HepG2 (cell line): Measurements from ENCODE around the gene TFDP1. TPM values are rescaled to one million over a fixed set of nuclear protein-coding genes. Genes with fewer than 3 reads are reported as not detected.

Experiments
- FOXO1 ChIP-seq: sonication (generic); formaldehyde crosslinking; IDR thresholded peaks from 2 replicates; pipeline ENCODE4 v1.4.0; 2020; ENCODE audit warnings: missing genetic modification reagents
- HIVEP1 ChIP-seq: sonication (generic); formaldehyde crosslinking; IDR thresholded peaks from 2 replicates; pipeline ENCODE4 v1.4.0; 2020; ENCODE audit warnings: mild to moderate bottlenecking, missing genetic modification reagents
- KLF15 ChIP-seq: sonication (generic); formaldehyde crosslinking; IDR thresholded peaks from 2 replicates; pipeline ENCODE4 v1.8.1; 2023; ENCODE audit warnings: borderline replicate concordance, mild to moderate bottlenecking, inconsistent platforms, missing genetic modification reagents, mixed read lengths
- MZF1 ChIP-seq: sonication (generic); formaldehyde crosslinking; IDR thresholded peaks from 2 replicates; pipeline ENCODE4 v1.8.1; 2023; ENCODE audit warnings: mild to moderate bottlenecking, missing genetic modification reagents, borderline replicate concordance
- SMYD3 ChIP-seq: sonication (generic); formaldehyde crosslinking; IDR thresholded peaks from 2 replicates; pipeline ENCODE4 v1.8.1; 2023; ENCODE audit warnings: mild to moderate bottlenecking, missing genetic modification reagents
- SOX5 ChIP-seq: IDR thresholded peaks from 2 replicates; pipeline ENCODE4 v1.6.1; 2016; ENCODE audit warnings: borderline replicate concordance
- ZMAT3 ChIP-seq: sonication (generic); formaldehyde crosslinking; conservative IDR thresholded peaks from 2 replicates; pipeline ENCODE4 v1.7.0; 2021; ENCODE audit warnings: missing genetic modification reagents
- ZNF354B ChIP-seq: sonication (generic); formaldehyde crosslinking; IDR thresholded peaks from 2 replicates; pipeline ENCODE4 v1.8.0; 2022; ENCODE audit warnings: mild to moderate bottlenecking, missing genetic modification reagents
- ZNF549 ChIP-seq: sonication (generic); formaldehyde crosslinking; IDR thresholded peaks from 2 replicates; pipeline ENCODE4 v1.5.0; 2020; ENCODE audit warnings: missing genetic modification reagents
- ZNF761 ChIP-seq: sonication (generic); formaldehyde crosslinking; conservative IDR thresholded peaks from 2 replicates; pipeline ENCODE4 v1.4.0; 2020; ENCODE audit warnings: mild to moderate bottlenecking, missing genetic modification reagents
- ZNF772 ChIP-seq: sonication (generic); formaldehyde crosslinking; IDR thresholded peaks from 2 replicates; pipeline ENCODE4 v1.5.0; 2020; ENCODE audit warnings: mild to moderate bottlenecking, missing genetic modification reagents
- polyA plus RNA-seq, 8 experiments: library from polyadenylated mRNA; depleted of rRNA in 3 of 8; stranded (reverse) in 7 of 8; unstranded in 1 of 8; fragments of >200 nt; fragmentation: Illumina TruSeq in 4 of 8; extraction: Trizol in 4 of 8; gene quantifications; 2 replicates each; pipeline versions ENCODE4 v1.2.1 to v1.2.3, GENCODE V29; 2011 to 2016; ENCODE audit warnings: low read depth in 4 of 8, missing spikeins in 1 of 8, mixed read lengths in 1 of 8; ENCODE audit not compliant: insufficient read depth in 1 of 8
- total RNA-seq, 5 experiments: library from RNA; depleted of rRNA; stranded (reverse); fragments of >200 nt; fragmentation: Illumina TruSeq; extraction: Trizol; gene quantifications; 2 replicates each; pipeline ENCODE4 v1.2.3, GENCODE V29; 2016; ENCODE audit warnings: low read depth in 1 of 5
- TF ChIP-seq, protein P1 (sequence below): IDR thresholded peaks from 2 replicates; pipeline ENCODE4 v1.6.1; 2018; ENCODE audit warnings: missing genetic modification reagents, mild to moderate bottlenecking, missing compliant biosample characterization
- TF ChIP-seq, protein P2 (sequence below): sonication (generic); formaldehyde crosslinking; IDR thresholded peaks from 2 replicates; pipeline ENCODE4 v1.8.0; 2022; ENCODE audit warnings: mild to moderate bottlenecking, missing genetic modification reagents
- TF ChIP-seq, protein P3 (sequence below): sonication (generic); formaldehyde crosslinking; conservative IDR thresholded peaks from 2 replicates; pipeline ENCODE4 v1.4.0; 2020; ENCODE audit warnings: missing genetic modification reagents
- TF ChIP-seq, protein P4 (sequence below), 2 experiments: fragments of 450-650 bp in 1 of 2; sonication (generic) in 1 of 2; formaldehyde crosslinking in 1 of 2; IDR thresholded peaks; 2 replicates each; pipeline versions ENCODE4 v1.6.1 to v1.8.0; 2016 to 2022; ENCODE audit warnings: antibody characterized with exemption in 1 of 2, mild to moderate bottlenecking in 1 of 2, missing genetic modification reagents in 1 of 2

Gene TFDP1
- total and polyA plus RNA-seq, 2 of the 13 experiments (the other 11 are each of a cell fraction or from before 2014, with no cell fraction given), result 38.0 to 84.2 TPM

DNA sequence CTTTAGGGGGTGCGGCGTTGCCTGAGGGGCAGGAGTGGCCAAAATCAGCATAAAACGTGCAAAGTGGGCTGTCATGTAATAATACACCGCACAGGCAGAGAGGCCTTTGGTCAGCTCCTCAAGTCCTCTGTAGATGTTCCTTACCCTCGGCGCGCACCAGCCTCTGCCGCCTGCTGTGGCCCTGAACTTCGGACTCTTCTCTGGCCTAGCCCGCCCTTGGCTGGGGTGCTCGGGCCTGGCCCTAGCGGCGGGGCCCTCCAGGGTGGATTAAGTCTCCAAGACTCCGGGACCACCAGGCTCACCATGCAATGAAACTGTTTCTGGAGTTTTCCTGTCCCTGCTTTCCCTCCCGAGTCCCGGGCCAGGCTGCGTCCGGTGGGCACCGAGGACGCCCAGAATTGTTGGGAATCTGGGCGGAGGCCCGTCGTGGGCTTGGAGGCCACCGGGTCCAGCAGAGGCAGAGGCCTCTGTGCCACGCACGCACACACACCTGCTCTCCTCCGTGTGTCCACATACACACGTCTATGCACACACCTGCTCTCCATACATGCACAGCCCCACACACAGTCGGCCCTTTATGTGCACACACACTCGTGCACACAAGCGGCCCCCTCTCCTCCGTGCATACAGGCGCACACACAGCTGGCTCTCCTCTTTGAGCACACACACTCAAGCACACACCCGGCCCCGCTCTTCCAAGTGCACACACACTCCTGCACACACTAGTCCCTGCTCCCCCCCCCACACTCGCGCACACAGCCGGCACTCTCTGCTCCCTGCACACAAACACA lies 1.5 kb upstream of the TFDP1 start (continued):
- TF ChIP-seq, protein P1, sequence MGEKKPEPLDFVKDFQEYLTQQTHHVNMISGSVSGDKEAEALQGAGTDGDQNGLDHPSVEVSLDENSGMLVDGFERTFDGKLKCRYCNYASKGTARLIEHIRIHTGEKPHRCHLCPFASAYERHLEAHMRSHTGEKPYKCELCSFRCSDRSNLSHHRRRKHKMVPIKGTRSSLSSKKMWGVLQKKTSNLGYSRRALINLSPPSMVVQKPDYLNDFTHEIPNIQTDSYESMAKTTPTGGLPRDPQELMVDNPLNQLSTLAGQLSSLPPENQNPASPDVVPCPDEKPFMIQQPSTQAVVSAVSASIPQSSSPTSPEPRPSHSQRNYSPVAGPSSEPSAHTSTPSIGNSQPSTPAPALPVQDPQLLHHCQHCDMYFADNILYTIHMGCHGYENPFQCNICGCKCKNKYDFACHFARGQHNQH (CRISPR knock-in tag), result 0 out of 2 replicates have a peak, but pooled peaks have one; percentile 37
- TF ChIP-seq ZNF549 (CRISPR knock-in tag) (no peak), ZNF354B (no peak), ZNF761 (CRISPR knock-in tag) (no peak; the same call in 1 of the 2 replicates), ZMAT3 (CRISPR knock-in tag) (no peak), MZF1 (CRISPR knock-in tag) (no peak), SOX5 (CRISPR knock-in tag) (no peak), FOXO1 (CRISPR knock-in tag) (no peak), HIVEP1 (CRISPR knock-in tag) (no peak), KLF15 (CRISPR knock-in tag) (no peak), SMYD3 (CRISPR knock-in tag) (no peak), ZNF772 (no peak)
- TF ChIP-seq, protein P2, sequence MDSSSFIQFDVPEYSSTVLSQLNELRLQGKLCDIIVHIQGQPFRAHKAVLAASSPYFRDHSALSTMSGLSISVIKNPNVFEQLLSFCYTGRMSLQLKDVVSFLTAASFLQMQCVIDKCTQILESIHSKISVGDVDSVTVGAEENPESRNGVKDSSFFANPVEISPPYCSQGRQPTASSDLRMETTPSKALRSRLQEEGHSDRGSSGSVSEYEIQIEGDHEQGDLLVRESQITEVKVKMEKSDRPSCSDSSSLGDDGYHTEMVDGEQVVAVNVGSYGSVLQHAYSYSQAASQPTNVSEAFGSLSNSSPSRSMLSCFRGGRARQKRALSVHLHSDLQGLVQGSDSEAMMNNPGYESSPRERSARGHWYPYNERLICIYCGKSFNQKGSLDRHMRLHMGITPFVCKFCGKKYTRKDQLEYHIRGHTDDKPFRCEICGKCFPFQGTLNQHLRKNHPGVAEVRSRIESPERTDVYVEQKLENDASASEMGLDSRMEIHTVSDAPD (CRISPR knock-in tag), result no peak
- TF ChIP-seq, protein P3, sequence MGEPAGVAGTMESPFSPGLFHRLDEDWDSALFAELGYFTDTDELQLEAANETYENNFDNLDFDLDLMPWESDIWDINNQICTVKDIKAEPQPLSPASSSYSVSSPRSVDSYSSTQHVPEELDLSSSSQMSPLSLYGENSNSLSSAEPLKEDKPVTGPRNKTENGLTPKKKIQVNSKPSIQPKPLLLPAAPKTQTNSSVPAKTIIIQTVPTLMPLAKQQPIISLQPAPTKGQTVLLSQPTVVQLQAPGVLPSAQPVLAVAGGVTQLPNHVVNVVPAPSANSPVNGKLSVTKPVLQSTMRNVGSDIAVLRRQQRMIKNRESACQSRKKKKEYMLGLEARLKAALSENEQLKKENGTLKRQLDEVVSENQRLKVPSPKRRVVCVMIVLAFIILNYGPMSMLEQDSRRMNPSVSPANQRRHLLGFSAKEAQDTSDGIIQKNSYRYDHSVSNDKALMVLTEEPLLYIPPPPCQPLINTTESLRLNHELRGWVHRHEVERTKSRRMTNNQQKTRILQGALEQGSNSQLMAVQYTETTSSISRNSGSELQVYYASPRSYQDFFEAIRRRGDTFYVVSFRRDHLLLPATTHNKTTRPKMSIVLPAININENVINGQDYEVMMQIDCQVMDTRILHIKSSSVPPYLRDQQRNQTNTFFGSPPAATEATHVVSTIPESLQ (CRISPR knock-in tag), result no peak
- TF ChIP-seq, protein P4, sequence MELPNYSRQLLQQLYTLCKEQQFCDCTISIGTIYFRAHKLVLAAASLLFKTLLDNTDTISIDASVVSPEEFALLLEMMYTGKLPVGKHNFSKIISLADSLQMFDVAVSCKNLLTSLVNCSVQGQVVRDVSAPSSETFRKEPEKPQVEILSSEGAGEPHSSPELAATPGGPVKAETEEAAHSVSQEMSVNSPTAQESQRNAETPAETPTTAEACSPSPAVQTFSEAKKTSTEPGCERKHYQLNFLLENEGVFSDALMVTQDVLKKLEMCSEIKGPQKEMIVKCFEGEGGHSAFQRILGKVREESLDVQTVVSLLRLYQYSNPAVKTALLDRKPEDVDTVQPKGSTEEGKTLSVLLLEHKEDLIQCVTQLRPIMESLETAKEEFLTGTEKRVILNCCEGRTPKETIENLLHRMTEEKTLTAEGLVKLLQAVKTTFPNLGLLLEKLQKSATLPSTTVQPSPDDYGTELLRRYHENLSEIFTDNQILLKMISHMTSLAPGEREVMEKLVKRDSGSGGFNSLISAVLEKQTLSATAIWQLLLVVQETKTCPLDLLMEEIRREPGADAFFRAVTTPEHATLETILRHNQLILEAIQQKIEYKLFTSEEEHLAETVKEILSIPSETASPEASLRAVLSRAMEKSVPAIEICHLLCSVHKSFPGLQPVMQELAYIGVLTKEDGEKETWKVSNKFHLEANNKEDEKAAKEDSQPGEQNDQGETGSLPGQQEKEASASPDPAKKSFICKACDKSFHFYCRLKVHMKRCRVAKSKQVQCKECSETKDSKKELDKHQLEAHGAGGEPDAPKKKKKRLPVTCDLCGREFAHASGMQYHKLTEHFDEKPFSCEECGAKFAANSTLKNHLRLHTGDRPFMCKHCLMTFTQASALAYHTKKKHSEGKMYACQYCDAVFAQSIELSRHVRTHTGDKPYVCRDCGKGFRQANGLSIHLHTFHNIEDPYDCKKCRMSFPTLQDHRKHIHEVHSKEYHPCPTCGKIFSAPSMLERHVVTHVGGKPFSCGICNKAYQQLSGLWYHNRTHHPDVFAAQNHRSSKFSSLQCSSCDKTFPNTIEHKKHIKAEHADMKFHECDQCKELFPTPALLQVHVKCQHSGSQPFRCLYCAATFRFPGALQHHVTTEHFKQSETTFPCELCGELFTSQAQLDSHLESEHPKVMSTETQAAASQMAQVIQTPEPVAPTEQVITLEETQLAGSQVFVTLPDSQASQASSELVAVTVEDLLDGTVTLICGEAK (IDR thresholded peaks at IDR 0.05), result no peak
- TF ChIP-seq, protein P4 (CRISPR knock-in tag; IDR thresholded peaks at IDR 0.05), result no peak
